IMR-90 (cell line): ENCODE data around the gene SLC16A14. TPM values are rescaled to one million over a fixed set of nuclear protein-coding genes. Genes with fewer than 3 reads are reported as not detected.

Source experiments
- ATAC-seq: fragments of 200-7000 bp; cut with Tn5 transposase; 2 replicates; pipeline ENCODE4 v1.9.1; 2020; ENCODE audit warnings: low read depth, mild to moderate bottlenecking, moderate library complexity
- BruUV-seq: library from RNA; stranded (reverse); fragments of 400-500 nt; replicated peaks from 2 replicates; lab custom pipeline; 2021; lab: Mats Ljungman, UMichigan
- CTCF ChIA-PET: fragments of 300-600 bp; formaldehyde crosslinking; extraction: SDS; loops from one replicate; lab custom pipeline; 2021; ENCODE audit warnings: antibody characterized with exemption; lab: Yijun Ruan, JAX
- POLR2A ChIA-PET: fragments of 300-600 bp; sonication (Branson Sonifier 250); formaldehyde crosslinking; loops from one replicate; lab custom pipeline; 2022; ENCODE audit warnings: antibody characterized with exemption; ENCODE audit not compliant: unreplicated experiment; lab: Charles Lee
- DNase-seq: peaks from one replicate; pipeline ENCODE4 v3.0.0; 2013
- H2AFZ ChIP-seq: replicated peaks from 2 replicates; pipeline ENCODE3; 2013; ENCODE audit warnings: low read length, mild to moderate bottlenecking; ENCODE audit not compliant: poor library complexity
- H2AK5ac ChIP-seq: 2 replicates; pipeline ENCODE4 v1.6.1; 2013; ENCODE audit warnings: low read depth, low read length, inconsistent platforms
- H2AK9ac ChIP-seq: replicated peaks from 2 replicates; pipeline ENCODE3; 2013; ENCODE audit warnings: mild to moderate bottlenecking, low read depth, low read length, moderate library complexity; ENCODE audit not compliant: poor library complexity
- H2BK120ac ChIP-seq: 2 replicates; pipeline ENCODE4 v1.6.1; 2013; ENCODE audit warnings: low read depth, low read length, inconsistent platforms
- H2BK15ac ChIP-seq: 3 replicates; pipeline ENCODE4 v1.6.1; 2013; ENCODE audit warnings: low read depth, low read length, inconsistent platforms
- H2BK20ac ChIP-seq: 2 replicates; pipeline ENCODE4 v1.6.1; 2013; ENCODE audit warnings: low read depth, mild to moderate bottlenecking, inconsistent platforms, low read length, moderate library complexity
- H2BK5ac ChIP-seq: 2 replicates; pipeline ENCODE4 v1.6.1; 2013; ENCODE audit warnings: mild to moderate bottlenecking, low read depth, low read length, inconsistent platforms; ENCODE audit not compliant: poor library complexity, severe bottlenecking
- H3K14ac ChIP-seq: replicated peaks from 2 replicates; pipeline ENCODE4 v1.6.1; 2013; ENCODE audit warnings: low read depth, low read length, inconsistent platforms
- H3K18ac ChIP-seq: 2 replicates; pipeline ENCODE4 v1.6.1; 2013; ENCODE audit warnings: low read depth, low read length, control low read depth
- H3K23ac ChIP-seq: 2 replicates; pipeline ENCODE4 v1.6.1; 2013; ENCODE audit warnings: low read depth, low read length, inconsistent platforms
- H3K27ac ChIP-seq: 2 replicates; pipeline ENCODE4 v1.5.1; 2013; ENCODE audit warnings: mild to moderate bottlenecking, control low read depth, low read length; ENCODE audit not compliant: insufficient read depth
- H3K27me3 ChIP-seq: 2 replicates; pipeline ENCODE4 v1.6.1; 2013; ENCODE audit warnings: low read length; ENCODE audit not compliant: control insufficient read depth, insufficient read depth
- H3K36me3 ChIP-seq: 2 replicates; pipeline ENCODE4 v1.6.1; 2013; ENCODE audit warnings: low read length, mixed read lengths; ENCODE audit not compliant: control insufficient read depth, insufficient read depth
- H3K4ac ChIP-seq: 2 replicates; pipeline ENCODE4 v1.6.1; 2013; ENCODE audit warnings: low read depth, low read length, inconsistent platforms
- H3K4me1 ChIP-seq: 2 replicates; pipeline ENCODE4 v1.6.1; 2013; ENCODE audit warnings: low read length, mixed read lengths; ENCODE audit not compliant: control insufficient read depth, insufficient read depth
- H3K4me2 ChIP-seq: 2 replicates; pipeline ENCODE4 v1.6.1; 2013; ENCODE audit warnings: low read depth, mild to moderate bottlenecking, control low read depth, low read length, moderate library complexity
- H3K4me3 ChIP-seq: 2 replicates; pipeline ENCODE4 v1.5.1; 2013; ENCODE audit warnings: low read depth, mild to moderate bottlenecking, control low read depth, low read length, moderate library complexity; ENCODE audit not compliant: insufficient read depth
- H3K56ac ChIP-seq: 2 replicates; pipeline ENCODE4 v1.6.1; 2013; ENCODE audit warnings: low read length, inconsistent platforms; ENCODE audit not compliant: insufficient read depth; ENCODE audit errors: extremely low read depth
- H3K79me1 ChIP-seq, 2 experiments: 2 replicates each; pipeline ENCODE4 v1.6.1; 2013; ENCODE audit warnings: low read length in 2 of 2, inconsistent platforms in 1 of 2, low read depth in 1 of 2
- H3K9ac ChIP-seq: 2 replicates; pipeline ENCODE4 v1.6.1; 2013; ENCODE audit warnings: low read depth, low read length, control low read depth
- H3K9me1 ChIP-seq: 2 replicates; pipeline ENCODE4 v1.6.1; 2013; ENCODE audit warnings: low read length, inconsistent platforms; ENCODE audit not compliant: insufficient read depth
- H3K9me3 ChIP-seq: 2 replicates; pipeline ENCODE4 v1.6.1; 2013; ENCODE audit warnings: low read length; ENCODE audit not compliant: control insufficient read depth, insufficient read depth
- H4K20me1 ChIP-seq: 2 replicates; pipeline ENCODE4 v1.6.1; 2013; ENCODE audit warnings: low read length, inconsistent platforms; ENCODE audit not compliant: insufficient read depth
- H4K5ac ChIP-seq: 2 replicates; pipeline ENCODE4 v1.6.1; 2013; ENCODE audit warnings: mild to moderate bottlenecking, low read depth, low read length, control low read depth
- H4K8ac ChIP-seq, 2 experiments: 2 replicates each; pipeline ENCODE4 v1.6.1; 2013; ENCODE audit warnings: low read depth in 2 of 2, low read length in 2 of 2, control low read depth in 1 of 2, inconsistent platforms in 1 of 2
- H4K91ac ChIP-seq: 2 replicates; pipeline ENCODE4 v1.6.1; 2013; ENCODE audit warnings: low read depth, low read length, inconsistent platforms; ENCODE audit not compliant: insufficient read depth
- BHLHE40 ChIP-seq: fragments of 150-350 bp; IDR thresholded peaks from 2 replicates; pipeline ENCODE4 v1.6.1; 2016; ENCODE audit warnings: mild to moderate bottlenecking, low read depth, low read length
- CEBPB ChIP-seq: IDR thresholded peaks from 2 replicates; pipeline ENCODE4 v1.6.1; 2012; ENCODE audit warnings: low read depth, low read length, improper control_type of control experiment
- CTCF ChIP-seq: conservative IDR thresholded peaks from 2 replicates; pipeline ENCODE4 v1.5.1; 2012; ENCODE audit warnings: mild to moderate bottlenecking, low read depth, low read length, improper control_type of control experiment
- MAZ ChIP-seq: IDR thresholded peaks from 2 replicates; pipeline ENCODE4 v1.6.1; 2012; ENCODE audit warnings: low read depth, mild to moderate bottlenecking, low read length, improper control_type of control experiment, moderate library complexity, borderline replicate concordance
- RCOR1 ChIP-seq: IDR thresholded peaks from 2 replicates; pipeline ENCODE4 v1.6.1; 2012; ENCODE audit warnings: mild to moderate bottlenecking, low read length, improper control_type of control experiment; ENCODE audit not compliant: insufficient replicate concordance
- SMC3 ChIP-seq: fragments of 150-350 bp; IDR thresholded peaks from 2 replicates; pipeline ENCODE4 v1.6.1; 2016; ENCODE audit warnings: low read depth, mild to moderate bottlenecking, antibody characterized with exemption, low read length, moderate library complexity
- USF2 ChIP-seq: fragments of 150-350 bp; IDR thresholded peaks from 2 replicates; pipeline ENCODE4 v1.6.1; 2017; ENCODE audit warnings: mild to moderate bottlenecking, antibody characterized with exemption, low read length, low read depth
- WGBS, 2 experiments: methylation state at CpG; one replicate each; pipeline versions ENCODE4 v1.1.5 to v1.1.7; 2013; ENCODE audit warnings: missing lambda C conversion rate in 2 of 2; ENCODE audit not compliant: insufficient read length in 1 of 2; ENCODE audit errors: extremely low coverage in 2 of 2; 5-methylcytosine and 5-hydroxymethylcytosine counted together
- dilution Hi-C: fragments of 300-500 bp; cut with HindIII; formaldehyde crosslinking; loops from one replicate; pipeline ENCODE4 v1.14.3; 2018; ENCODE audit warnings: low sequenced_read_pairs; ENCODE audit not compliant: unreplicated experiment
- in situ Hi-C: fragments of 300-500 bp; cut with MboI; formaldehyde crosslinking; loops from 3 replicates; pipeline ENCODE4 v1.14.3; 2019; ENCODE audit warnings: low sequenced_read_pairs, inconsistent platforms, mixed read lengths
- intact Hi-C: fragments of 100-400 bp; cut with micrococcal nuclease; formaldehyde crosslinking; loops from 2 replicates; pipeline ENCODE4 v1.10.0; 2022
- polyA plus RNA-seq, 3 experiments: library from polyadenylated mRNA; depleted of rRNA; stranded (reverse); fragments of >200 nt; gene quantifications; 2 replicates each; pipeline ENCODE4 v1.2.3, GENCODE V29; 2012; ENCODE audit warnings: low replicate concordance in 1 of 3
- total RNA-seq: library from RNA; depleted of rRNA; stranded (reverse); fragments of >200 nt; gene quantifications from 2 replicates; pipeline ENCODE4 v1.2.3, GENCODE V29; 2012

The SLC16A14 gene
- total and polyA plus RNA-seq, 2 of the 4 experiments (the other 2 are of a cell fraction), result 0.79 to 0.90 TPM

GRCh38 chr2:230023313-230023712, 45.4 kb downstream of the SLC16A14 start:
- H4K20me1 ChIP-seq, result no peaks in the 10 kb centered on the region
- H2AK9ac ChIP-seq, result no peak overlapping the region
- no peaks in the 10 kb centered on the region for H3K36me3 ChIP-seq
- H3K4ac ChIP-seq, result no peak overlapping the region
- intact Hi-C loops, result no loop called here
- no peak overlapping the region for H3K14ac ChIP-seq
- H3K4me2 ChIP-seq, result no peak overlapping the region
- no peak for DNase-seq
- no peak overlapping the region for H3K56ac ChIP-seq
- H4K8ac ChIP-seq, result no peak overlapping the region
- no peak overlapping the region for H4K91ac ChIP-seq
- no peak for ATAC-seq
- H3K9me1 ChIP-seq, result no peaks in the 10 kb centered on the region
- no peak overlapping the region for H3K23ac ChIP-seq
- H3K9ac ChIP-seq, result no peak overlapping the region
- no peak overlapping the region for H2AFZ ChIP-seq
- no peaks in the 10 kb centered on the region for H3K27me3 ChIP-seq
- in situ Hi-C loops, result loop anchor here (25.0 kb wide), 1 partner anchor 789 kb away; no protein-coding TSS in a partner anchor
- dilution Hi-C loops, result no loop called here
- H3K18ac ChIP-seq, result no peak overlapping the region
- CTCF ChIA-PET, result interaction anchor here (0.7 to 1.5 kb wide), 2 partner anchors 11 to 160 kb away, joined by 3 to 4 read pairs; no protein-coding TSS in a partner anchor
- H3K4me3 ChIP-seq, result no peak overlapping the region
- no peak overlapping the region for H2BK20ac ChIP-seq
- TF ChIP-seq SMC3 (no peak), MAZ (no peak), RCOR1 (no peak), CEBPB (no peak), BHLHE40 (no peak), USF2 (no peak), CTCF (no peak)
- 85% methylated on average over 2 of the region's 4 CpGs; no CpG with 5 or more reads in 1 of the 2 experiments for WGBS, 2 experiments
- POLR2A ChIA-PET, result interaction anchor here (0.6 kb wide), 1 partner anchor 127 kb away, joined by 3 read pairs; no protein-coding TSS in a partner anchor
- H2BK5ac ChIP-seq, result no peak overlapping the region
- no TSS peak for BruUV-seq
- H4K5ac ChIP-seq, result no peak overlapping the region
- no peak overlapping the region for H2BK120ac ChIP-seq
- H3K27ac ChIP-seq, result no peak overlapping the region
- H3K4me1 ChIP-seq, result no peaks in the 10 kb centered on the region
- H2AK5ac ChIP-seq, result no peak overlapping the region
- no peak overlapping the region for H2BK15ac ChIP-seq
- H3K79me1 ChIP-seq, result no peaks in the 10 kb centered on the region
- H3K9me3 ChIP-seq, result no peaks in the 10 kb centered on the region
